ENCODE data around the gene PXMP2. TPM values are rescaled to one million over a fixed set of nuclear protein-coding genes. Genes with fewer than 3 reads are reported as not detected.

Gene PXMP2
- total RNA-seq, 1 experiment from 2014 or later, result 52.6 TPM

GRCh38 chr12:132638541-132639408 lies 48.6 kb upstream of the PXMP2 start:
- intact Hi-C loops (cut with micrococcal nuclease; ENCODE audit: unreplicated experiment), result loop anchor here (5.0 kb wide), 1 partner anchor 39 kb away; no protein-coding TSS in a partner anchor
- TF ChIP-seq EZH2 (IDR thresholded peaks at IDR 0.05; ENCODE audit: borderline replicate concordance, low read depth, low read length, poor library complexity, severe bottlenecking), result no peak
- peak; percentile 86 for TF ChIP-seq CTCF (conservative IDR thresholded peaks at IDR 0.05; ENCODE audit: low read depth, low read length)
- ChIA-PET POLR2A (ENCODE audit: low non-redundant PET) (interaction anchor here (0.5 kb wide), 1 partner anchor 95 kb away, joined by 3 read pairs; no protein-coding TSS in a partner anchor), CTCF (interaction anchor here (0.6 to 1.4 kb wide), 3 partner anchors 210 to 225 kb away, joined by 3 to 4 read pairs (median 4); no protein-coding TSS in a partner anchor)
- Histone ChIP-seq H3K27me3 (replicated peaks; ENCODE audit: insufficient read depth, low read depth, low read length, poor library complexity) (no peaks in the 10 kb centered on the region), H3K4me3 (ENCODE audit: low read depth, low read length, poor library complexity, severe bottlenecking) (no peak overlapping the region), H3K9me3 (ENCODE audit: low read depth, low read length, poor library complexity, severe bottlenecking) (no peaks in the 10 kb centered on the region), H3K36me3 (ENCODE audit: insufficient read depth, low read length, poor library complexity, severe bottlenecking) (peaks cover 81% of the 10 kb centered on the region), H3K4me1 (ENCODE audit: insufficient read depth, low read length, poor library complexity, severe bottlenecking) (no peaks in the 10 kb centered on the region), H3K27ac (ENCODE audit: low read depth, low read length, poor library complexity, severe bottlenecking) (no peak overlapping the region)
- no TSS peak for BruUV-seq (replicated peaks)
- DNase-seq (ENCODE audit: low spot score), result peak; percentile 61

GRCh38 chr12:132639956-132640520 lies 47.3 kb upstream of the PXMP2 start:
- CTCF ChIA-PET, result no interaction called here
- BruUV-seq (replicated peaks), result no TSS peak

GRCh38 chr12:132640936-132641335 lies 46.5 kb upstream of the PXMP2 start:
- no peak for DNase-seq (ENCODE audit: low spot score)
- H3K4me1 ChIP-seq (ENCODE audit: insufficient read depth, low read length, poor library complexity, severe bottlenecking), result no peaks in the 10 kb centered on the region
- POLR2A ChIA-PET (ENCODE audit: low non-redundant PET), result interaction anchor here (0.6 kb wide), 1 partner anchor 189 kb away, joined by 3 read pairs; no protein-coding TSS in a partner anchor
- TF ChIP-seq EZH2 (IDR thresholded peaks at IDR 0.05; ENCODE audit: borderline replicate concordance, low read depth, low read length, poor library complexity, severe bottlenecking), result no peak
- TF ChIP-seq CTCF (conservative IDR thresholded peaks at IDR 0.05; ENCODE audit: low read depth, low read length), result no peak
- H3K36me3 ChIP-seq (ENCODE audit: insufficient read depth, low read length, poor library complexity, severe bottlenecking), result peaks cover 77% of the 10 kb centered on the region
- H3K9me3 ChIP-seq (ENCODE audit: low read depth, low read length, poor library complexity, severe bottlenecking), result no peaks in the 10 kb centered on the region
- no TSS peak for BruUV-seq (replicated peaks)
- intact Hi-C loops (cut with micrococcal nuclease; ENCODE audit: unreplicated experiment), result no loop called here
- no peak overlapping the region for H3K27ac ChIP-seq (ENCODE audit: low read depth, low read length, poor library complexity, severe bottlenecking)
- H3K4me3 ChIP-seq (ENCODE audit: low read depth, low read length, poor library complexity, severe bottlenecking), result no peak overlapping the region
- no peaks in the 10 kb centered on the region for H3K27me3 ChIP-seq (replicated peaks; ENCODE audit: insufficient read depth, low read depth, low read length, poor library complexity)
- CTCF ChIA-PET, result no interaction called here

More at GRCh38 chr12:132639956-132640520, 47.3 kb upstream of the PXMP2 start:
- no peaks in the 10 kb centered on the region for H3K27me3 ChIP-seq (replicated peaks; ENCODE audit: insufficient read depth, low read depth, low read length, poor library complexity)
- POLR2A ChIA-PET (ENCODE audit: low non-redundant PET), result no interaction called here
- H3K4me3 ChIP-seq (ENCODE audit: low read depth, low read length, poor library complexity, severe bottlenecking), result no peak overlapping the region
- H3K27ac ChIP-seq (ENCODE audit: low read depth, low read length, poor library complexity, severe bottlenecking), result no peak overlapping the region
- intact Hi-C loops (cut with micrococcal nuclease; ENCODE audit: unreplicated experiment), result loop anchor here (5.0 kb wide), 1 partner anchor 37 kb away; no protein-coding TSS in a partner anchor
- peaks cover 77% of the 10 kb centered on the region for H3K36me3 ChIP-seq (ENCODE audit: insufficient read depth, low read length, poor library complexity, severe bottlenecking)
- DNase-seq (ENCODE audit: low spot score), result no peak
- TF ChIP-seq CTCF (conservative IDR thresholded peaks at IDR 0.05; ENCODE audit: low read depth, low read length) (no peak), EZH2 (IDR thresholded peaks at IDR 0.05; ENCODE audit: borderline replicate concordance, low read depth, low read length, poor library complexity, severe bottlenecking) (no peak)
- H3K9me3 ChIP-seq (ENCODE audit: low read depth, low read length, poor library complexity, severe bottlenecking), result no peaks in the 10 kb centered on the region
- no peaks in the 10 kb centered on the region for H3K4me1 ChIP-seq (ENCODE audit: insufficient read depth, low read length, poor library complexity, severe bottlenecking)
